ENCODE measurements around the gene CCDC61.

The CCDC61 gene, protein sequence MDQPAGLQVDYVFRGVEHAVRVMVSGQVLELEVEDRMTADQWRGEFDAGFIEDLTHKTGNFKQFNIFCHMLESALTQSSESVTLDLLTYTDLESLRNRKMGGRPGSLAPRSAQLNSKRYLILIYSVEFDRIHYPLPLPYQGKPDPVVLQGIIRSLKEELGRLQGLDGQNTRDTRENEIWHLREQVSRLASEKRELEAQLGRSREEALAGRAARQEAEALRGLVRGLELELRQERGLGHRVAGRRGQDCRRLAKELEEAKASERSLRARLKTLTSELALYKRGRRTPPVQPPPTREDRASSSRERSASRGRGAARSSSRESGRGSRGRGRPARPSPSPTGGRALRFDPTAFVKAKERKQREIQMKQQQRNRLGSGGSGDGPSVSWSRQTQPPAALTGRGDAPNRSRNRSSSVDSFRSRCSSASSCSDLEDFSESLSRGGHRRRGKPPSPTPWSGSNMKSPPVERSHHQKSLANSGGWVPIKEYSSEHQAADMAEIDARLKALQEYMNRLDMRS

DNA sequence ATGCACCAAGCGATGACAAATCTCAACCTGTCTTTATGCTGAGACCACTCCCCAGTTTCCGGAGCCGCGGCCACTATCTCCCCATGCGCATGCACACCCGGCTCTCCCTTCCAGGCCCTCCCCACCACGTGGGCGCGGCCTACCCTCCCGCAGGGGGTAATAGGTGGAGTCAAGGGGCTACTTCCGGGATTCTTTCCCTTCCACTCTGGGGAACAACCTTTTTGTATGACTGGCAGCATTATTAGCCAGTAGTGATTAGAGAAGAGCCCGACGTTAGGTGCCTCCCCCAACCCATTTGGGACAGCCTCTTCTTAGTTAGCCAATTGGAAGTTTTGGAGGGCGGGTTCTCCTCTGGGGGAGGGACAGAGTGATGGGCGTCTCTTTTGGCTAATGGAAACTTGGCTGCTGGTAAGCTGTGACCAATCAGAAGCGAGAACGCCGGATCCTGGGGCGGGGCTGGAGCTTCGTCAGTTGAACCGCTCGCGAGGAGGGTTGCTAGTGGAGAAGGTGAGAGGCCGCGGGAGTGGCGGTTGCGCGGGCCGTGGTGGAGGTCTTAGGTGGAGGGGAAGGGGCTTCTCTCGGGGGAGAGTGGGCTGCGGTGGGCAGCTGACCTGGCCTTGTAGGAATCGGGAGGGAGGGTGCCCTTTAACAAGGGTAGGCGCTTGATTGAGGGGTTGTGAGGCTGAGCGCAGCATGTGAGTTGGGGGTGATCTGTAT lies at the start of gene CCDC61:
TSS of gene CCDC61 (plus strand) at position 470 of the 717 bp plus-strand sequence. CDS start 7,552 bp downstream, outside the sequence.
- peak; percentile 100 for DNase-seq

DNA sequence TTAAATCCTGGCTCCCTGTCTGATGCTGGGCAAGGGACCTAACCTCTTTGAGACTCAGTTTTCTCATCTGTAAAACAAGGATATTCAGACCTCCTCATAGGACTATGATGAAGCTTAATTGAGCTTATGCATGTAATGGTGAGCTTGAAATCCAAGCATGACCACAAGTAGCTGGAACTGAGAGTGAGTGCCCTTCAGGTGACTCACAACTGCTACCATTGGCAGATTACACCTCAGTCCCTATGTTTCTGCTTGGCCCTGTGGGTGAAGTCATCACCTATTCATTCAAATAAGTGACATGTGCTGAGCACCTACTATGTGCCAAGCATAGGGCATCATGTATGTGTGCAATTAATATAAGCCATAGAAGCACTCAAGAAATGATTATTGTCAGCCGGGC lies 47.3 kb upstream of the CCDC61 start:
- DNase-seq: no peak

DNA sequence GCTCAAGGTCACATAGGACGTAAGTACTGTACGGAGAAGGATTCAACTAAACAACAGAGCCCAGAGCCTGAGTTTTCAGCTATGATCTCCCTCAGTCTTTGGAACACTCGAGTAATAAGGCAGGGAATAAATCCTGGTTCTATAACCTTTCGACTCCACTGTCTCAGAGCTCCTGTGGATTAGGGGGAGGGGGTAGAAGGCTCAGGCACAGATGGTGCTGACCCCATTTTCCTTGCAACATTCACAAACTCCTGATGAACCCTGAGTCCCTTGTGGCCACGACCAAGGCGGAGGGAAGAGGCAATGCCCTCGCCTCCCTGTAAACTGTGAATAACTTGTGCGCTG lies 43.0 kb upstream of the CCDC61 start:
- DNase-seq: no peak

DNA sequence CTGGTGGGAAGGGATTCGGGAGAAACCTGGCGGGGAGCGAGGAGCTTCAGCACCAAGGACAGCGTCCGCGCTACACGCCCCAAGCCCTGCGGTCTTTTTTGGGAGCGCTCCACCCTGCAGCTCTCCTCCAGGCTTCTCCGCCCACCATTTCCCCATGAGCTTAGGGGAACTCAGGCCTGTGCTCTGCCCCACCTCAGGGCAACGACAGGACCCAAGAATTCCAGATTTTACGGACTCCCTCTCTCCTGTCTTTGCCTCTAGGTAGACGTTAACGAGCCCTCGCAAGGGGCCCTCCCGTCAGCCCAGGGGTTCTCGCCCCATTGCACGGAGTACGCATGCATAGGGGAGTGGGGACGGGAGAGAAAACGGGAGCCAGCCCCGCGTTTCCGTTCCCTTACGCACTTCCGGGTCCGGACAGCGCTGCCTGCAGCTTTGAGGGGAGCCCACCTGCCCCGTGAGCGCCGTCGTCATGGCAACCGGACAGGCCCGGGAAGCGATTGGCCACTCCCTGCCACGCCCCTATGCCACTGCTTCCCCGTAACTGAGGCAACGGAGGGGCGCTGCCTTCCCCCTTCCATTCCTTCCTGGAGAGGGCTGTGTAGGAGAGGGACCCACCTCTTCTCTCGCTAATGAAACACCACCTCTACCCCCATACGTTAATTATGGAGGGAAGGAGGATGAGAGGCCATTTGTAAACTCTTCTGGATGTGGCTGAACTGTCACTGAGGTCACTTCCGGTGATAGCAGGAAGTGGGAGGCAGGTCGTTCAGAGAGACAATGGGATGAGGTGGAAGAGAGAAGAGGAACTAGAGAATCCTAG lies 42.4 kb upstream of the CCDC61 start:
- no peak for DNase-seq

DNA sequence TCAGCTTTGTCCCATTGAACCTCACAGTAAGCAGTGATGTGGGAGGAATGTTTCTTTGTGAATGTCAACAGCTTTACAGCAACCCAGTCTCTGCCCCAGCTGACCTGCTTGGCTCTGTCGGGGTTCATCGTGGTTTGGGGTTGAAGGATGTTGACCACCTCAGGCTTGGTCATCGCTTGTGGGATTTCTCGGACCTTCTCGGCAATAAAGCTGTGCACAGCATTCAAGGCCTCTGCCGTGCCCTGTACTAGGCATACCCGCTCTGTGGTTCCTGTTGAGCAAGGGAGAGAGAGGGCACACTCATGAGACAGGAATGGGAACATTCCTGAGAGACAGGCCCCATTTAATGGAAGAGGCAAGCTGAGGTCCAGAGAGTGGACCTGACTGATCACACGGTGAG lies 41.6 kb upstream of the CCDC61 start:
- no peak for DNase-seq

DNA sequence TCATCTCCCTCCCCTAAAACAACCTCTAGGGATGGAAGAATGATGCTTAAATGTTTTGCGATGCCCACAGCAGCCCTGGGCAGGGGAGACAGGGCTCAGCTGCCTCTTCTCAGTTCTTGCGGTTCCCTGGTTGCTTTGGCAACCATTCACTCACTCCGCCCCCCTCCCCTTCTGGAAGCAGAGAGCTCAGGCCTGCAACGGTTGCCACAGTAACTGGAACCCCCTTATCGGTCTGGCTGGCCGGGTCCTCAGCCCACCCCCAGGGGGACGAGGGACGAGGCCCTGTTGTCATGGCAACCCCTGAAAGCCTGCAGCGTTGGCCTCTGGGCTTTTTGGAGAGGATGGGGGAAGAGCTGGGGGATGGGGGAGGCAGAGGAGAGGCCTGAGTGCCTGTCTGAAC lies 41.1 kb upstream of the CCDC61 start:
- DNase-seq: no peak

DNA sequence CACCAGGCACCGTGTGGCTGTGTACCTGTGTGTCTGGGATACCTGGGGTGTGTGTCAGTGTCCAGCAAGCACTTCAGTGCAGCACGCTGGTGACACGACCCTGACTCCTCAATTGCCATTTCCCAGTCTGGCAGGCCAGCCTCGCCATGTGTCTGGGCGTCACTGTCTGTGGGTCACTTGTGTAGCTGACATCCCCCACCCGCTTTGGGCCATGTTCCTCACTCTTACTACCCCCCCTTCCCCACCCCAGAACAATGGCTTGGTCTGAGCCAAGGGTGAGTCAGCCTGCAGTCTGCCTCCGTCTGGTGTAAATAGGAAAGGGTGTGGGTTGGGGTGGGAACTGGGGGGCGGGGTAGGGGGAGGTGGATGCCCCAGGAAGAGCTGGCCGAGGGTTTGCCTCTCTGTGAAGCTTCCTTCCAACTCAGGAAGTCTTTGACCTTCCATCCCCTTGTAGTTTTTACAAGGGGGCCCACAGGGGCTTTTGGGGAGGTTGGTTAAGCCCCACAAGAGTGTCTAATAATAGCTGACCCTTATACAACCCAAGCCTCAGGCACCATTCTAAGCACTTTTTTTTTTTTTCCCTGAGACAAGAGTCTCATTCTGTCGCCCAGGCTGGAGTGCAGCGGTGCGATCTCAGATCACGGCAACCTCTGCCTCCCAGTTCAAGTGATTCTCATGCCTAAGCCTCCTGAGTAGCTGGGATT lies 39.2 kb upstream of the CCDC61 start:
- peak; percentile 77 for DNase-seq

DNA sequence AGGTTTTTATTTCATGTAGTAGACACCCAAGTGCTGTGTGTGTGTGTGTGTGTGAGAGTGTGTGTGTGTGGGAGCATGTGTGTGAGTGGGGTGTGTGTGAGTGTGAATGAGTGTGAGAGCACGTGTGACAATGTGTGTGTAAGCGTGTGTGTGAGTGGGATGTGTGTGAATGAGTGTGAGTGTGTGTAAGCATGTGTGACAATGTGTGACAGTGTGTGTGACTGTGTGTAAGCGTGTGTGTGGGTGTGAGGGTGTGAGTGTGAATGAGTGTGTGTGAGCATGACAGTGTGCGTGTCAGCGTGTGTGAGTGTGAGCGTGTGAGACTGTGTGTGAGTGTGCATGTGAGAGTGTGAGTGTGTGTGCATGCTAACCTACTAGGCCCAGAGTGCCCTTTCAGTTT lies 36.9 kb upstream of the CCDC61 start:
- DNase-seq: no peak

DNA sequence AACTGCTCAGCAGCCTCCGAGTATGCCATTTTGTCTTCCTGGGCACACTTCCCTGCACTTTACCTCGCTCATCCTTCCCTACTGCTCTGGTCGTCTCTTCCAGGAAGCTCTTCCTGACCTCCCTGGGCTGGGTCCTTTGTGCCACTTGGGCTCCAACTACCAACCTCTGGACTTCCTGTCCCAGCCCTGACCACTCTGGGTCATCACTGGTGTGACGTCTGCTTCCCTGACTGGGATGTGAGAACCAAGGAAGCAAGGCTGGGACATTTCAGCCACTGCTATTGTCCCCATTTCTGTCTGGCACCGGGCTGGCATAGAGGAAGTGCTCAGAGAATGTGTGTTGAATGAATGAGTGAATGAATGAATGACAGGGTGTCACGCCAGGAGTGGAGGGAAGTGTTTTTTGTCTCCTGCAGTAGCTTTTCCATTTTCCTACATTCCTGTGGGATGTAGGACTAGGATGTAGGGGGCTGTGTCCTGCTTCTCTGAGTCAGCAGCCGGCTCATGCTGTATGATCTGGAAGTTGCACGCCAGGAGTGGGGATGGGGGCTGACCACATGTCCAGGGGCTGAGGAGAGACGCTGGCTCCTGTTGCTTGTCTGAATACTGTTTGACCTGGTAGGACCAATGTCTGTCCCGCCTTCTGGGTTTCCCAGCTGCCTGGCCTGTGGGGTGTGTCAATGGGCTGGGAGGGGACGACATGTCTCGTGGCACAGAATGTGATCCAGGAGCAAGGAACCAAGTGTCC lies 36.3 kb upstream of the CCDC61 start:
- DNase-seq: no peak

DNA sequence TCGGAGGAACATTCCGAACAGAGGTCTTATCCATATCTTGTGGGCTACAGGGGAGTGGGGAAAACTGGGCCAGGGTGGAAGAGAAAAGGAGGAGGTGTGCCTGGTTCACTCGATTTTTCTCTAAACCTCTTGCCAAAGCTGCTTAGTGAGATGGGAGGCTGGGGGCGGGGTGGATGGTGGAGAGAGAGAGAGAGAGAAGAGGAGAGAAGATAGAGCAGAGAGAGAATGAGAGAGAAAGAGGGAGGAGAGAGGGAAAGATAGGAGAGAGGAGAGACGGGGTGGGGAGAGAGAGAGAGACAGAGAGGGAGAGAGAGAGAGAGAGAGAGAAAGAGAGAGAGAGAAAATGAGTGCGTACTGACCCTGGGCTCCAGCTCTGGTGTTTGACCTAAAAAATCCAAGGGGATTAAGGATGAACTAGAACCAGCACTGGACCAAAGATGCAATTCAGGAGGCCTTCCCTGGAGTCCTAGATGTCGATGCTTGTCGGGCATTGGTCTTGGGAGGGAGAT lies 35.7 kb upstream of the CCDC61 start:
- DNase-seq: no peak

DNA sequence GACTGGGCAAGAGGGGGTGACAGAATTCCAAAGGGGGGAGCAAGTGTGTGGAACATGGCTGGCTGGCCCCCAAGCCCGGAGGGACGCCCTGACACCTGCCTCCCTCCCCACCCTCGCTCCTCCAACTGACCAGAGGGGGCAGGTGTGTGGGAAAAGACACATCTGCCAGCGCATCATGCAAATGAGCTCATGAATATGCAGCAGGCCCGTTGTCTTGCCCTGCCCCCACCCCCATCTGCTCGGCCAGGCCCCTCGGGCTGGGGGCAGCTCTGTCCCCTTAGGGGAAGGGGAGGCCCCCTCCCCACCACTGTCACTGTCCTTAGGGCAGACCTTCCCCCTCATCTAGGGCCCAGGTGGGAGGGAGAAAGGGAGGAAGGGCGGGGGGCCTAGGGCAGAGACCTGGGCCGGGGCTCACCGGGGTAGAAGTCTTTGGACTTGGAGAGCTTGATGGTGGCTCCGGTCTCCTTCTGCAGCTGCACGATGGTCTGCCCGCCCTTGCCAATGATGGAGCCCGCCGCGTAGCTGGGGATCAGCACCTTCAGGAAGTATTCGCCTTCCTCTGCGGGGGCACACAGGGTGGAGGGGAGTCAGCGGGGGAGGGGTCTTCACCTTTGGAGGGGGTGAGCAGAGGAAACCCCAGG lies 34.6 kb upstream of the CCDC61 start:
- no peak for DNase-seq

DNA sequence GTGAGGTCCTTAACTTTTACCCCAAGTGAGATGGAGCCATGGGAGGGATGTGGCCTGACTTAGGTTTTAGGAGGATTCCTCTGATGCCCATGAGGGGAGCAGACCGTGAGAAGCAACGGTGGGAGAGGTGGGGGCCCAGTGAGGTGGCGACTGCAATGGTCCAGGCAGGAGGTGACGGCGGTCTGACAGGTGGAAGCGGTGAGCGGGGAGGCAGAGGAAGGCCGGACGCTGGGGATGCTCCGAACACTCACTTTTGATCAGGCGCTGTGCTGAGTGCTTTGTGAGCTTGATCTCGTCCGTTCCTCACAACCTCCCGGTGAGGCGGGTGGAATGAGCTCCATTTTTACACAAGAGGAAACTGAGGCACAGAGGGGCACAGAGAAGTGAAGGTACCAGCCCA lies 33.2 kb upstream of the CCDC61 start:
- no peak for DNase-seq

DNA sequence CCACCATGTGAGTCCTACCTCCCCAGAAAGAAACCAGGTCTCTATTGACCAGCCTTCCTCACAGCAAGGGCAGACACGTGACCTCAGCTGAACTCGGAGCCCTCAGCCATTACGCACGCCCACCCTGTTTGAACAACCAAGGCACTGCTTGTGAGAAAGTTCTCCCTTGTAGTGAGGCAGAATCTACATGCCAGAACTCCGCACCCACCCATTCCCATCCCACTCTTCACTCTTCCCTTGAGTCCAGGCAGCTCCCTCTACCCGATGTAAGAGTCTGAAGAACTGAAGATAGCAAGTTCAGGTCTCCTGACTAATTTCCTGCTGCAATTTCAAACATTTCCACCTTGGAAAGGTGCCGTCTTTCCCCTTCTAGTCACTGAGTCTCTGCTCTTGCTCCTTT lies 28.0 kb upstream of the CCDC61 start:
- DNase-seq: no peak

DNA sequence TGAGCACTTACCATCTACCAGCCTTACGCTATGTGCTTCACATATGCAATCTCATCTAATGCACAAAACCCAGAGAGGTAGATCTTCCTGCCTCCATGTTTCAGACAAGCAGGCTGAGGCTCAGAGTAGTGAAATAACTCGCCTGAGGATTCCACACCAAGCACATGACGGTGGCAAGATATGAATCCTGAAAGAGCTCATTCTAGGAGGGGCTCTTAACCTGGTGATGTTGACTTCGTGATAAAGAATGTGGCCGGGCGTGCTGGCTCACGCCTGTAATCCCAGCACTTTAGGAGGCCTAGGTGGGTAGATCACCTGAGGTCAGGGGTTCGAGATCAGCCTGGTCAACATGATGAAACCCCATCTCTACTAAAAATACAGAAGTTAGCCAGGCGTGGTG lies 26.6 kb upstream of the CCDC61 start:
- DNase-seq: no peak

DNA sequence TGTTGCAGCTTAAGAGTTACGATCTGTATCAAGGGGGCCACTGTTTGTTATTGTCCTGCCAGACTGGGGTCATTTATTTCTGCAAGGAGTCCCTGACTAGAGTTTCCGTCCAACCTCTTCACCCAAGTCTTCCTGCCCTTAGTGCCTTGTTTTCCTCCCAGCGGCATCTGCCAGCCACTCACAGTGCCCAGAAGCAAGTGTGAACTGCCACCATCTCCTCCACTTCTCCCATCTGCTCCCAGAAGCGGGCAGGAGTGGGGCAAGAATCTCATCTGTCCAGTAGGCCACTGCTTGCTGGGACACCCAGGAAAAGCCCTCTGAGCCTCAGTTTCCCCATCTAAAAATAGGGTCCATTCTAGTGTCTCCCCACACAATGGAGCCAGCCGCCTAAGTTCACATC lies 25.6 kb upstream of the CCDC61 start:
- DNase-seq: no peak

DNA sequence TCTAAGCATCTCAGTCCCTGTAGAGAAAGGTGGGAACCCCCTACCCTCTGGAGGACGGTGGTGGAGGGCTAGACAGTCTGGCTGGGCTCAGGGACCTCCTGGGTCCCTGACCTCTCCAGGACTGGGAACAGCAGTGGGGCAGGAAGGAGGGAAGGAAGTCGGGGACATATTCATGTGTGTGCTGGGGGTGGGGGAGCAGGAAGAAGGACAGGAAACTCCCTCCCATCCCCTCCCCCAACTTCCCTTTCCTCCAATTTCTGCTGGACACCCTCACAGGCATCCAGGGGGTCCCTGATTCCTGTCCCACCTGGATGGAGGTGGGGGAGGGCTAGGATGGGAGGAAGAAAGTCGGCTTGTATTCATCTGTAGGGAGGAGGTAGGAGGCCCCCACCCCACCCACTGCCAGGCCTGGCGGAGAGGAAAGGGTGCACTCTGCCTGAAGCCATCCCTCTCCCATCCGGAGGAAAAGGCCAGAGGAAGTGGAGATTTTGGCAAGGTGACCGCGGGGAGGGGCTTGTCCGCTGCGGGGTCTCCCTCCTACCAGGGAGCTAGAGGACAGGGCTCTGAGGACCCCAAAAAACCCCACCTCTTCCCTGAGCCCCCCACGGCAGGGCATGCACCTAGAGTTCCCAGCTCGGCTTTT lies 23.9 kb upstream of the CCDC61 start:
- DNase-seq: no peak

DNA sequence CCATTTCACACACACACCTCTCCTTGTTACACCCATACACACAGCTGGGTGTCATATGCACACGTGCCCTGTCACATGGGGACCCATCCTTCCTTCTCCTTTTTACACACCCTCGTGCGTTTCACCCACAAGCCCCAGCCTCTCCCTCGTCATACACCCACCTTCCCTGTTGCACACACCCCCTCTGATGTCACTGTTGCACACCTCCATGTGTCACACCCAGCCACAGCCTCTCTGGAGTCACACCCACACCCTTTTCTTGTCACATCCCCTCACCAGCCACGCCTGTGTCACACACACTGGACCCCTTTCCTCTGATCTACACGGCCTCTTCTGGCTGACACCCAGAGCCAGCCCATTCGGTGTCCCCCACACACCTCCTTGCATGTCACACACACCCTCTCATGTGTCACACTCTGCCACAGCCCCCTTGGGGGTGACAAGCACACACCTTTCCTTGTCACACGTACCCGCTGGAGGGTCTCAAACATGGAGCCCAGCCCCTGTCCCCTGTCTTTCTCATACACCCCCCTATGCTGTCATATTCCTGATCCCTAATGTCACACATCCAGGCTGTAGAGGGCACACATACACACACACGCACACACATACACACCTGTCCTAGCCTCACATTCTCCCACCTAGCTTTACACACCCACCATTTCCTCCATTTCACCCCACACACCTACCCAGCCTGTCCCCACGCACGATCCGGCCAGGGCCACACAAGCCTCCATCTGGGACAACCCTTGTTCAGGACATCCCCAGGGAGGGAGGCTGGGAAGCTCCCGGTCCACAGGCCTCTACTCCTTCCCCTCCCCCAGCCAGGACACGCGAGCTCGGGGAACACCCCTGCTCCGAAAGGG lies 23.0 kb upstream of the CCDC61 start:
- no peak for DNase-seq

DNA sequence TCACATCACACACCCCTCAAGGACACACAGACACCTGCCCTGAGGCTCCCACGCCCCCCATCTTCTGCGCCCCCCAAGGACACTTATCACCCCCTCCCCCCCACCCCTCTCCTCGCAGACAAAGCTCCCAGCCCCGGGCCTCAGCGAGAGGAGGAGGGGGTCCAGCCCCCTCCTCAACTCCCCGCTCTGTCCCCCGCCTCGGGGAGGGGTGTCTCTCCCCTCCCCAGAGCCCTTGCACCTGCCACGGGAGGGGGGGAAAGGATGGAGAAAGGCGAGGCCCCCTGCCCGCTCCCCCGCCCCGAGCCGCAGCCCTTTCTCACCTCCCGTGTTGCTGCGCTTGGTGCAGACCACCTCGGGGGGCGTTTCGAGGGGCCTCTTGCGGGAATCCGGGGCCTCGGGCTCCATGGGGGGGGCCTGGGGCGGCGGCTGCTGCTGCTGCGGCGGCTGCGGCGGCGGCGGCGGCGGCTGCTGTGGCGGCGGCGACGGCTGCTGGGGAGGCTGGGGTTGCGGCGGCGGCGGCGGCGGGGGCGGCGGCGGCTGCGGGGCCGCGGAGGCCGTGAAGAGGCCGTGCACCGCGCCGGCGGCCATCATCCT lies 22.2 kb upstream of the CCDC61 start:
- DNase-seq: no peak

Data from midbrain (tissue), 1 donor.